ENCODE measurements around the gene RAB44. TPM values are rescaled to one million over a fixed set of nuclear protein-coding genes. Genes with fewer than 3 reads are reported as not detected.
A peak's percentile ranks its signal among the peaks of the same experiment; 100 is the strongest.

Gene RAB44
- total and polyA plus RNA-seq, 2 of the 13 experiments (the other 11 are each of a cell fraction or from before 2014, with no cell fraction given): not detected

GRCh38 chr6:36666287-36666686, 31.3 kb upstream of the RAB44 start:
- Histone ChIP-seq H3K79me2 (ENCODE audit: insufficient read depth, low read length) (no peaks in the 10 kb centered on the region), H3K27ac (ENCODE audit: extremely low read length, insufficient read depth, low read length) (peak overlapping the region; percentile 77), H3K9ac (ENCODE audit: insufficient read depth, low read depth, low read length) (peak overlapping the region; percentile 61; the same call in 1 of the 2 replicates), H2AFZ (ENCODE audit: low read length) (no peak overlapping the region), H4K20me1 (ENCODE audit: insufficient read depth, low read length) (no peaks in the 10 kb centered on the region), H3K9me3 (ENCODE audit: low read length) (no peaks in the 10 kb centered on the region), H3K27me3 (ENCODE audit: control insufficient read depth in 1 of 2, insufficient read depth in 2 of 2, low read length in 2 of 2) (peaks cover 0 to 16% of the 10 kb centered on the region in 2 experiments; a peak in 2 of 5 replicates), H3K4me1 (ENCODE audit: insufficient read depth, low read length) (peaks cover 87% of the 10 kb centered on the region), H3K36me3 (replicated peaks in 1 of 2; ENCODE audit: control insufficient read depth in 1 of 2, insufficient read depth in 2 of 2, low read length in 2 of 2) (no peaks in the 10 kb centered on the region), H3K4me3 (replicated peaks in 1 of 3; ENCODE audit: insufficient read depth in 1 of 3, low read depth in 2 of 3, low read length in 3 of 3) (no peak overlapping the region), H3K4me2 (ENCODE audit: low read depth, low read length) (no peak overlapping the region)
- DNase-seq (ENCODE audit: low spot score) (no peak), ATAC-seq (no peak), FAIRE-seq (no peak)
- WGBS (ENCODE audit: low lambda C conversion rate): 100% methylated on average over 2 of the region's 2 CpGs
- intact Hi-C loops (cut with micrococcal nuclease; ENCODE audit: unreplicated experiment) (no loop called here), in situ Hi-C loops (cut with HindIII; ENCODE audit: extremely low pct_ligation_motif_present, low pct_unique_long_range_greater_than_20kb) (no loop called here)
- TF ChIP-seq KIAA2018 (CRISPR knock-in tag; IDR thresholded peaks at IDR 0.05; ENCODE audit: borderline replicate concordance): 0 out of 2 replicates have a peak, but pooled peaks have one; percentile 19
- TF ChIP-seq ZNF670 (CRISPR knock-in tag; IDR thresholded peaks at IDR 0.05; ENCODE audit: borderline replicate concordance): 0 out of 2 replicates have a peak, but pooled peaks have one; percentile 8
- 0 out of 2 replicates have a peak, but pooled peaks have one; percentile 20 for TF ChIP-seq MEIS2 (CRISPR knock-in tag; IDR thresholded peaks at IDR 0.05)
- TF ChIP-seq ZNF850 (CRISPR knock-in tag; conservative IDR thresholded peaks at IDR 0.05): 0 out of 2 replicates have a peak, but pooled peaks have one; percentile 16
- no peak for TF ChIP-seq REPIN1 (CRISPR knock-in tag; IDR thresholded peaks at IDR 0.05; ENCODE audit: borderline replicate concordance, low read depth)
- POLR2A ChIA-PET: interaction anchor here (0.9 to 8.1 kb wide), 10 partner anchors 12 to 225 kb away, joined by 3 to 383 read pairs (median 6); partner anchors contain the start of gene CDKN1A
- CTCF ChIA-PET (ENCODE audit: low intra/inter-chr PET ratio, low total read pairs): no interaction called here
- BruUV-seq (replicated peaks): no TSS peak
